WI38 (cell line): Measurements from ENCODE around the gene ADAM15.
A peak's percentile ranks its signal among the peaks of the same experiment; 100 is the strongest.

Experiments
- H3K4me3 ChIP-seq: 2 replicates; pipeline ENCODE4 v1.5.1; 2011; ENCODE audit warnings: low read depth, mild to moderate bottlenecking, control low read depth, low read length
- TF ChIP-seq, protein P1 (sequence below): IDR thresholded peaks from 2 replicates; pipeline ENCODE4 v1.5.1; 2012; ENCODE audit warnings: low read depth, mild to moderate bottlenecking, control low read depth, low read length

Gene ADAM15

DNA sequence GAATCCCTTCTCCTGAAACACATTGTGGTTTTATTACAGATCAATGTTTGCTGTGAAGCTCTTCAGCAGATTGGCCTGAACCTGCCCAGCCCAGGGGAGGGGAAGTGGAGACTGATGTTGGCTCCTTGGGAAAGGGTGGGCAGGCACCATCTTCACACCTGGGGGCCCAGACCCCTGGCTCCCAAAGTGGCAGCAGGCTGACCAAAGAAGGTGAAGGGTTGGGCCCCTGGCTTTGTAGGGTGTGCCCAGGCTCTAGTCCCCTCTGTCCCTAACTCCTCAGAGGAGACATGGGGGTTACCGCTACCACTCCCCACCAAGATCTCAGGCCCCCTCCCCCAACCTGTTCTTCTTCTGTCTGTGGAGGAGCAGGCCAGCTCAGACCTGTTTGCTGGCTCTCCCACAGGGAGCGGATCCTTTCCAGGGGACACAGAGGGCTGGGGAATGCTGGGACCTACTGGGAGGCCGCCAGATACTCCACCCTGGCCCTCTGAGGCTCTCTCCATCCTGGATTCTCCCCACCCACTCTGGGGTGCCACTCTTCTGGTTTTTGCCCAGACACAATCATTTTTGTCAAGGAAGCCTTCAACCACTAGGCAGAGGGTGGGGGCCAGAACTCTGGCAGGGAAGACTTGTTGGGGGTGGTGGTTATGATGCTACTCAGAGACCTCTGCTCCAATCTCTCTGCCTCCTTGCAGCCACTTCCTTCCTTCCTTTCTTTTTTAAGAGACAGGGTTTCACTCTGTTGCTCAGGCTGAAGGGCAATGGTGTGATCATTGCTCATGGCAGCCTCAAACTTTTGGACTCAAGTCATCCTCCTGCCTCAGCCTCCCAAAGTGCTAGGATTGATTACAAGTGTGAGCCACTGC, 22.5 kb downstream of the ADAM15 start:
- H3K4me3 ChIP-seq = no peak overlapping the region

DNA sequence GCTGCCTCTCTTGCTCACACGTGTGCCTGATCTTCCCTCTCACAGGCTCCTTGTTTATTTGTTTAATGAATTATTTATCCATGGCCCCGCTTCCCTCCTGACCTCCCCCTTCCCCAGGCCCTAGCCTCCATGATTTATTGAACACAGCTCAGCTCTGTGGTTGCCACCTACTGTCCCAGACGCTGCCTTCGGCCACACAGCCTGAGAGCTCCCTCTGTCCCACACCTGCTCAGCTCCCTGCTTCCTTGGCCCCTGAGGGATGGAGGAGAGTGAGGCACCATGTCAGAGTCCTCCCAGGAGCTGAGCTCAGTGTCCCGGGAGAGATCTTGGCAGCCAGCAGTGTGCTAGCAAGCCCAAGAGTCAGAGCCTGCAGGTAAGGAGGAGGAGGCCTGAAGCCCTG, 24.4 kb downstream of the ADAM15 start:
- H3K4me3 ChIP-seq = no peak overlapping the region
- TF ChIP-seq, protein P1, sequence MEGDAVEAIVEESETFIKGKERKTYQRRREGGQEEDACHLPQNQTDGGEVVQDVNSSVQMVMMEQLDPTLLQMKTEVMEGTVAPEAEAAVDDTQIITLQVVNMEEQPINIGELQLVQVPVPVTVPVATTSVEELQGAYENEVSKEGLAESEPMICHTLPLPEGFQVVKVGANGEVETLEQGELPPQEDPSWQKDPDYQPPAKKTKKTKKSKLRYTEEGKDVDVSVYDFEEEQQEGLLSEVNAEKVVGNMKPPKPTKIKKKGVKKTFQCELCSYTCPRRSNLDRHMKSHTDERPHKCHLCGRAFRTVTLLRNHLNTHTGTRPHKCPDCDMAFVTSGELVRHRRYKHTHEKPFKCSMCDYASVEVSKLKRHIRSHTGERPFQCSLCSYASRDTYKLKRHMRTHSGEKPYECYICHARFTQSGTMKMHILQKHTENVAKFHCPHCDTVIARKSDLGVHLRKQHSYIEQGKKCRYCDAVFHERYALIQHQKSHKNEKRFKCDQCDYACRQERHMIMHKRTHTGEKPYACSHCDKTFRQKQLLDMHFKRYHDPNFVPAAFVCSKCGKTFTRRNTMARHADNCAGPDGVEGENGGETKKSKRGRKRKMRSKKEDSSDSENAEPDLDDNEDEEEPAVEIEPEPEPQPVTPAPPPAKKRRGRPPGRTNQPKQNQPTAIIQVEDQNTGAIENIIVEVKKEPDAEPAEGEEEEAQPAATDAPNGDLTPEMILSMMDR = no peak

More for the DNA sequence above, 22.5 kb downstream of the ADAM15 start:
- TF ChIP-seq, protein P1 = no peak

- H3K4me3 ChIP-seq = no peak overlapping the region
- TF ChIP-seq, protein P1 = no peak
Observed at GRCh38 chr1:155076371-155076770, 25.3 kb downstream of the ADAM15 start.

- H3K4me3 ChIP-seq = no peak overlapping the region
- TF ChIP-seq, protein P1 = no peak
Observed at GRCh38 chr1:155077346-155077745, 26.2 kb downstream of the ADAM15 start.

DNA sequence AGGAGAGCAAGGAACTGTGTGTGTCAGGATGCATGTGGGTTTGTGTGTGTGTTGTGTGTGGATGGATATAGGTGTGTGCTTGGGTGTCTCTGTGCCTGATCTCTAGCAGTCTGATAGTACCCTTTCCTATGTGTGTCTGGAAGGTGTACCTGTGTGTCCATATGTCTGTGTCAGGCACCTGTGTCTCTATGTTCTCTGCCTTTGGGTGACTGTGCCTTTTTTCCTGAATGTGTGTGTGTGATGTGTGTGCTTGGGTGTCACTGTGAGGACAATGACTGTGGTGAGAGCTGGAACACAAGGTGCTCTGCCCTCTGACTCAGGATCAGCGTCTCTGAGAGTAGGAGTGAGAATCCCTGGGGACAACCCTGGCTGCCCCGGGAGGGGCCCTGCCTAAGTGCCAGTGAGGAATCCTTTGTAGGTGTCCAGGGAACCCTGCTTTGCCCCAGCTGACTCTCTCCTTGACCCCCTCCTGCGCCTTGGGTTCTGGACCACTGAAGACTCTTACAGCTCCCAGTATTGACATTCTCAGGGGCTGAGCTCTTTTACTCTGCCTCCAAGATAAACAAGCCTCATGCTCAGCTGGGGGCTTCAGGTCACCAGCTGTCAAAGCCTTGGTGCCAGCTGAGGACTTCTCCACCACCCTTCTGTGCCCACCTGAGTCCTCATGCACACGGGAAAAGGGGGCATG, 26.8 kb downstream of the ADAM15 start:
- TF ChIP-seq, protein P1 = no peak
- H3K4me3 ChIP-seq = no peak overlapping the region

DNA sequence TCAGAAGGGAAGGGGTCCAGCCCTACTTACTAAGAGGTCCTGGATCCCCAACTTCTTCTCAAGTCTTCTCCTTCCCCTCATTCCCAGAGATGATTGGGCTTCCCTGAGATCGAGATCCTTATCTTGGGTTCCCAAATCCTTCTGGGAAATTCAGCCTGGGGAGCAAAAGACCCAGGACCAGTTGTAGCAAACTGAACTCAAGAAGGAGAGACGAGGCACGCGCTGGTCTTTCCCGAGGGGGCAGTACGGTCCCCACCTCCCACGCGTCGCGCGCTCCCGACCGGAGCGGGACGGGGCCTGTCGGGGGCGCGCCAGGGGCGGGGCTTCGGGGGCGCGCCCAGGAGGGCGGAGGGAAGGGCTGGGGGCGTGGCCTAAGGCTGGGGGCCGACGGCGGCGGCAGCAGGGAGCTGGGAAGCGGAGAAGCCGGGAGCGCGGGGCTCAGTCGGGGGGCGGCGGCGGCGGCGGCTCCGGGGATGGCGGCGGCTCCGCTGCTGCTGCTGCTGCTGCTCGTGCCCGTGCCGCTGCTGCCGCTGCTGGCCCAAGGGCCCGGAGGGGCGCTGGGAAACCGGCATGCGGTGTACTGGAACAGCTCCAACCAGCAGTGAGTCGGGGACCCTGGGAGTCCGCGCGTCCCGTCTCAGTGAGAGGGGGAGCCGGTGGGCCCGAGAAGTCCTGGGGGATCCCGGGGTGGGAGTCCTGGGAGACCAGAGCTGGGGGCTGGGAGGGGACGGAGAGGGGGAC, 27.5 kb downstream of the ADAM15 start, which contains the start of gene EFNA3:
EFNA3 (plus strand) TSS at position 369 of the 741 bp plus-strand sequence; CDS start at position 474, 105 bp downstream.
- peak within 1 kb of the TSS; percentile 31 for H3K4me3 ChIP-seq
- TF ChIP-seq, protein P1 = no peak

DNA sequence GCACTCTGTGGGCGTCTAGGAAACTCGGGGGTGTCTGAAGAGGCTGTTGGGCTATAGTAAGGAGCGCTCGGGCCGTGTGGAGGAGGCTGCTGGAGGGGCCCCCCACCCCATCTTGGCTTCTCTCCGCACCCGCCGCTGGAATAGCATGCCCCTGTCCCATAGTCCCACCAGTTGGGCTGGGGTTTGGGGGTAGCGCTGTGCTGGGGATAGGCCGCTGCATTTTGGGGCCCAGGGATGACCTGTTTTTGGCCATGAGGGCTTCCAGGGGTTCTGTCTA, 28.0 kb downstream of the ADAM15 start:
- TF ChIP-seq, protein P1 = no peak
- H3K4me3 ChIP-seq = peak overlapping the region; percentile 31
